ENCODE data around the gene MRPS31. TPM values are rescaled to one million over a fixed set of nuclear protein-coding genes. Genes with fewer than 3 reads are reported as not detected.

MRPS31 gene
- total and polyA plus RNA-seq, 7 experiments from 2014 or later: 15.8 to 63.1 (median 38.2) TPM

- H3K4me1 ChIP-seq (ENCODE audit: control insufficient read depth in 2 of 2, insufficient read depth in 2 of 2, low read length in 2 of 2): peaks cover 0 to 5% of the 10 kb centered on the region in 2 donors
- intact Hi-C loops (cut with micrococcal nuclease): no loop called here
- ATAC-seq (no peak), DNase-seq (no peak)
- peaks cover 0 to 52% (median 0%) of the 10 kb centered on the region in 3 experiments for H3K36me3 ChIP-seq (ENCODE audit: control insufficient read depth in 2 of 3, insufficient read depth in 3 of 3, low read length in 3 of 3)
- peaks cover 8 to 25% (median 15%) of the 10 kb centered on the region in 7 donors for H3K4me1 Mint-ChIP-seq
- peaks cover 6 to 46% (median 24%) of the 10 kb centered on the region in 5 donors for H3K36me3 Mint-ChIP-seq
- H3K9me3 ChIP-seq (ENCODE audit: control insufficient read depth in 2 of 3, low read length in 3 of 3): no peaks in the 10 kb centered on the region
- H3K27me3 ChIP-seq (ENCODE audit: control insufficient read depth in 2 of 2, insufficient read depth in 2 of 2, low read length in 2 of 2): no peaks in the 10 kb centered on the region
- ChIA-PET POLR2A (no interaction called here), CTCF (no interaction called here)
- no peaks in the 10 kb centered on the region for H3K27me3 Mint-ChIP-seq
- no peaks in the 10 kb centered on the region for H3K9me3 Mint-ChIP-seq
- H3K27ac Mint-ChIP-seq: peak overlapping the region in 4 of 9 donors; percentile 6 to 69 (median 23)
- no peak overlapping the region for H3K4me3 Mint-ChIP-seq
- no peak overlapping the region for H3K27ac ChIP-seq (ENCODE audit: low read depth, low read length)
- H3K4me3 ChIP-seq (ENCODE audit: low read length): no peak overlapping the region
These were observed 29.6 kb upstream of the MRPS31 start for GRCh38 chr13:40800559-40800958.

DNA sequence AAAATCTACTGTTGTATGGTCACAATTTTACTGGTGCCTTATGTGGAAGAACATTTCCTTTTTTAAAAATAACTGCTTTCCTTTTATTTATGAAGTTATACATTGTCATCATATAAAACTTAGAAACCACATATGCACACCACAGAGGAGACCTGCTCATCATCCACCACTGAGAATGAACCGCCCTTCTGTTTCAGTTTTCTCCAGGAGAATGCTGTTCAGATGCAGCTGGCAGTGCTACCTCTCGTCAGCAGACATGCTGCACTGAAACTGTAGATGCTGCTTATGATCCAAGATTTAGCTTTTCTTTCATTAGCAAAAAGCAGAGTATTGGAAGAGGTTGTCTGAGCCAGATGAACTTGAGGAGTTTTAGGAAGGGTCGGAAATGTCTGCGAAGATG is 28.5 kb upstream of the MRPS31 start:
- no peaks in the 10 kb centered on the region for H3K27me3 Mint-ChIP-seq
- CTCF ChIA-PET: interaction anchor here (0.7 to 1.0 kb wide), 2 partner anchors 83 to 193 kb away, joined by 3 read pairs; no protein-coding TSS in a partner anchor
- Histone ChIP-seq H3K9me3 (ENCODE audit: control insufficient read depth in 2 of 3, low read length in 3 of 3) (no peaks in the 10 kb centered on the region), H3K36me3 (ENCODE audit: control insufficient read depth in 2 of 3, insufficient read depth in 3 of 3, low read length in 3 of 3) (peaks cover 0 to 51% (median 0%) of the 10 kb centered on the region in 3 experiments), H3K4me1 (ENCODE audit: control insufficient read depth in 2 of 2, insufficient read depth in 2 of 2, low read length in 2 of 2) (peaks cover 0 to 5% of the 10 kb centered on the region in 2 donors), H3K27ac (ENCODE audit: low read depth, low read length) (no peak overlapping the region), H3K4me3 (ENCODE audit: low read length) (no peak overlapping the region), H3K27me3 (ENCODE audit: control insufficient read depth in 2 of 2, insufficient read depth in 2 of 2, low read length in 2 of 2) (no peaks in the 10 kb centered on the region)
- POLR2A ChIA-PET: no interaction called here
- H3K4me1 Mint-ChIP-seq: peaks cover 8 to 28% (median 15%) of the 10 kb centered on the region in 7 donors
- peak overlapping the region in 5 of 9 donors; percentile 38 to 92 (median 91) for H3K27ac Mint-ChIP-seq
- no peak for ATAC-seq
- intact Hi-C loops (cut with micrococcal nuclease): no loop called here
- peaks cover 6 to 47% (median 19%) of the 10 kb centered on the region in 5 donors for H3K36me3 Mint-ChIP-seq
- no peak for DNase-seq
- H3K9me3 Mint-ChIP-seq: no peaks in the 10 kb centered on the region
- peak overlapping the region in 3 of 10 donors; percentile 29 to 52 (median 50) for H3K4me3 Mint-ChIP-seq

- H3K27ac Mint-ChIP-seq: peak overlapping the region; percentile 53 to 95 (median 91)
- intact Hi-C loops (cut with micrococcal nuclease): no loop called here
- ChIA-PET POLR2A (interaction anchor here (0.7 to 1.6 kb wide), 4 partner anchors 9 to 127 kb away, joined by 4 to 6 read pairs (median 5); partner anchors contain the start of genes MRPS31 and SLC25A15), CTCF (interaction anchor here (1.0 to 1.2 kb wide), 2 partner anchors 123 to 667 kb away, joined by 3 read pairs; no protein-coding TSS in a partner anchor)
- no peaks in the 10 kb centered on the region for H3K9me3 ChIP-seq (ENCODE audit: control insufficient read depth in 2 of 3, low read length in 3 of 3)
- H3K4me3 Mint-ChIP-seq: peak overlapping the region; percentile 63 to 80 (median 74)
- H3K27me3 Mint-ChIP-seq: no peaks in the 10 kb centered on the region
- no peaks in the 10 kb centered on the region for H3K9me3 Mint-ChIP-seq
- H3K4me1 ChIP-seq (ENCODE audit: control insufficient read depth in 2 of 2, insufficient read depth in 2 of 2, low read length in 2 of 2): peaks cover 0 to 5% of the 10 kb centered on the region in 2 donors
- peaks cover 9 to 29% (median 15%) of the 10 kb centered on the region in 7 donors for H3K4me1 Mint-ChIP-seq
- no peaks in the 10 kb centered on the region for H3K27me3 ChIP-seq (ENCODE audit: control insufficient read depth in 2 of 2, insufficient read depth in 2 of 2, low read length in 2 of 2)
- H3K4me3 ChIP-seq (ENCODE audit: low read length): peak overlapping the region; percentile 21
- peaks cover 6 to 49% (median 17%) of the 10 kb centered on the region in 5 donors for H3K36me3 Mint-ChIP-seq
- peaks cover 0 to 55% (median 0%) of the 10 kb centered on the region in 3 experiments for H3K36me3 ChIP-seq (ENCODE audit: control insufficient read depth in 2 of 3, insufficient read depth in 3 of 3, low read length in 3 of 3)
- DNase-seq (peak in 4 of 9 donors; percentile 20 to 35 (median 29)), ATAC-seq (peak; percentile 71)
- H3K27ac ChIP-seq (ENCODE audit: low read depth, low read length): peak overlapping the region; percentile 59
These were observed 27.4 kb upstream of the MRPS31 start for GRCh38 chr13:40798380-40798779.

DNA sequence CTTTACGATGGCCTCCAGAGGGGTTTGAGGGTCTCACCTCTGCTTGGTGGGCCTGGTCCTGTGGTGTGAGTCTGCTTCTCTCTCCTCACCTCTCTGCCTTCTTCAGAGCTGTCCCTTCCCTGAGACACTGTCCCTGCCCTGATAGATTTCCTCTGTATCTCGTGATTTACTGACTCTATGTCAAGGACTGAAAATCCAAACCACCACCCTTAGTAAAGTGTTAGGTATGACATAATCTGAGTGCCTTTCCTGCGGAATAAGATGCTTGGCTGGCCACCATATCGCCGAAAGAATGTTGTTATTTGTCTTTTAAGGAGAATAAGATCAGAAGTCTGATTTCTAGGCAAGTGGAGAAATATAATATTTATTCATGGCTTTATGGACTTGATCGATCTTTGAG is 25.7 kb upstream of the MRPS31 start:
- Mint-ChIP-seq H3K27me3 (no peaks in the 10 kb centered on the region), H3K9me3 (no peaks in the 10 kb centered on the region), H3K4me1 (peaks cover 12 to 41% (median 21%) of the 10 kb centered on the region in 7 donors), H3K36me3 (peaks cover 5 to 43% (median 12%) of the 10 kb centered on the region in 5 donors), H3K27ac (peak overlapping the region in 6 of 9 donors; percentile 22 to 56 (median 42)), H3K4me3 (no peak overlapping the region)
- no peak for DNase-seq
- Histone ChIP-seq H3K36me3 (ENCODE audit: control insufficient read depth in 2 of 3, insufficient read depth in 3 of 3, low read length in 3 of 3) (peaks cover 0 to 47% (median 0%) of the 10 kb centered on the region in 3 experiments), H3K9me3 (ENCODE audit: control insufficient read depth in 2 of 3, low read length in 3 of 3) (no peaks in the 10 kb centered on the region), H3K4me3 (ENCODE audit: low read length) (no peak overlapping the region), H3K27ac (ENCODE audit: low read depth, low read length) (no peak overlapping the region), H3K27me3 (ENCODE audit: control insufficient read depth in 2 of 2, insufficient read depth in 2 of 2, low read length in 2 of 2) (no peaks in the 10 kb centered on the region), H3K4me1 (ENCODE audit: control insufficient read depth in 2 of 2, insufficient read depth in 2 of 2, low read length in 2 of 2) (peaks cover 0 to 5% of the 10 kb centered on the region in 2 donors)
- no peak for ATAC-seq
- POLR2A ChIA-PET: interaction anchor here (1.0 kb wide), 1 partner anchor 216 kb away, joined by 3 read pairs; no protein-coding TSS in a partner anchor
- CTCF ChIA-PET: no interaction called here
- intact Hi-C loops (cut with micrococcal nuclease): no loop called here

DNA sequence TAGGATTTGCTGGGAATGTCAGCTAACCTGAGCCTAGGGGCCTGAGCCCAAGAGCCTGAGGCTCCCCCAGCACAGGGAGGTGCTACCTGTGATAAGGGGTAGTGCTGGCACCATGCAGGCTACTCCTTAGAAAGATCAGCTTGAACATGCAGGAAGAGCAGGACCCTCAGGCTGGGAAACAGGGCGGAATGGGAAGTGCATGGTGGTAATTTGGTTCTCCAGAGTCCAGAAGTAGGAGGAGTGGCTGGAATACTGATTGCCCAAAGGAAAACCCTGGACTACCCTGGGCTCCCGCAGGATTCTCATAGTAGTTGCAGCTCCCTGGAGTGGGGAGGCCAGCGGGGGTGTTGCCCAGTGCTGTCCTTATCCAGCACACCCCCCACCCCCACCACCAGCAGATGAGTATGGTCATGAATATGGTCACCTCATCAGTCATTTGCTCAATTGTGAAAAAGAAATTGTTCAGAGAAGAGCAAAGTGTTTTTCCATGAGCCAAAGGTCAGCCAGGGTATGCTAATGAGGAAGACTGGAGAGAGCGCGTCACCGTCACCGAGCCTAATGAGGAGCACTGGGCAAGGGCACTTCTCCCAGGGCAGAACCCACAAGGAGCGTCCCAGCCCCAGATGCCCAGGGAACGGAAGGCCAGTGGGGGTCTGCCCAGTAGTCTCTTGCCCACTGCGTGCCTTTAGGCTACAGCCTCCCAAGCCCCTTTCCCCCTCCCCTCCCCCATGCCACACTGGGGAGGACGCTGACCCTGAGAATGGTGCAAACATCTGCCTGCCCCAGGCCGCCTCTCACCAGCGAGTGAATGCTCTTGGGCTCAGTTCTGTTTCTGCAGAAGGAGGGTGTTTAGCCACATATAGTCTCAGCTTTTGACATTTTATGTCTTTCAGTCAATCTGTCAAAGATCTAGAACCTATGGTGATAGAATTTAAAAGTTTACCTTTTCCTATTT is 23.7 kb upstream of the MRPS31 start:
- intact Hi-C loops (cut with micrococcal nuclease): no loop called here
- H3K4me3 Mint-ChIP-seq: no peak overlapping the region

DNA sequence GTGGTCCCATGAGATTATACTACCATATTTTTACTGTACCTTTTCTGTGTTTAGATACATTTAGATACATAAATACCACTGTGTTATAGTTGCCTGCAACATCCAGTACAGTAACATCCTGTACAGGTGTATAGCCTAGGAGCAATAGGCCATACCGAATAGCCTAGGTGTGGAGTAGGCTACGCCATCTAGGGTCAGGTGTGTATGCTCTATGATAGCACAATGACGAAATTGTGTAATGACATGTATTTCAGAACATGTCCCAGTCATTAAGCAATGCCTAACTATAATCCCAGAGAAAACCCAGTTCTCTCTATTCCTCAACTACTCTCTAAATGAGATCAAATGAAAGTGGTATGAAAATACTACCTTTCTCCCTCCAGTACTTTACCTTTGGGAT is 22.3 kb upstream of the MRPS31 start:
- H3K4me1 Mint-ChIP-seq: peaks cover 13 to 43% (median 23%) of the 10 kb centered on the region in 7 donors
- H3K4me3 Mint-ChIP-seq: no peak overlapping the region
- H3K9me3 Mint-ChIP-seq: no peaks in the 10 kb centered on the region
- ChIA-PET POLR2A (no interaction called here), CTCF (no interaction called here)
- H3K4me3 ChIP-seq (ENCODE audit: low read length): no peak overlapping the region
- ATAC-seq: no peak
- no peaks in the 10 kb centered on the region for H3K9me3 ChIP-seq (ENCODE audit: control insufficient read depth in 2 of 3, low read length in 3 of 3)
- H3K36me3 Mint-ChIP-seq: peaks cover 0 to 30% (median 0%) of the 10 kb centered on the region in 5 donors
- H3K27me3 Mint-ChIP-seq: no peaks in the 10 kb centered on the region
- no peaks in the 10 kb centered on the region for H3K27me3 ChIP-seq (ENCODE audit: control insufficient read depth in 2 of 2, insufficient read depth in 2 of 2, low read length in 2 of 2)
- H3K4me1 ChIP-seq (ENCODE audit: control insufficient read depth in 2 of 2, insufficient read depth in 2 of 2, low read length in 2 of 2): peaks cover 3 to 4% of the 10 kb centered on the region in 2 donors
- peaks cover 0 to 17% (median 0%) of the 10 kb centered on the region in 3 experiments for H3K36me3 ChIP-seq (ENCODE audit: control insufficient read depth in 2 of 3, insufficient read depth in 3 of 3, low read length in 3 of 3)
- intact Hi-C loops (cut with micrococcal nuclease): no loop called here
- H3K27ac Mint-ChIP-seq: peak overlapping the region in 2 of 9 donors; percentile 62 to 67
- DNase-seq: no peak
- no peak overlapping the region for H3K27ac ChIP-seq (ENCODE audit: low read depth, low read length)

More for the DNA sequence above, 23.7 kb upstream of the MRPS31 start:
- Mint-ChIP-seq H3K4me1 (peaks cover 15 to 49% (median 31%) of the 10 kb centered on the region in 7 donors), H3K27me3 (no peaks in the 10 kb centered on the region), H3K36me3 (peaks cover 0 to 38% (median 5%) of the 10 kb centered on the region in 5 donors), H3K27ac (peak overlapping the region in 1 of 9 donors; percentile 70), H3K9me3 (no peaks in the 10 kb centered on the region)
- Histone ChIP-seq H3K4me3 (ENCODE audit: low read length) (no peak overlapping the region), H3K27ac (ENCODE audit: low read depth, low read length) (no peak overlapping the region), H3K9me3 (ENCODE audit: control insufficient read depth in 2 of 3, low read length in 3 of 3) (no peaks in the 10 kb centered on the region), H3K27me3 (ENCODE audit: control insufficient read depth in 2 of 2, insufficient read depth in 2 of 2, low read length in 2 of 2) (no peaks in the 10 kb centered on the region), H3K36me3 (ENCODE audit: control insufficient read depth in 2 of 3, insufficient read depth in 3 of 3, low read length in 3 of 3) (peaks cover 0 to 30% (median 0%) of the 10 kb centered on the region in 3 experiments), H3K4me1 (ENCODE audit: control insufficient read depth in 2 of 2, insufficient read depth in 2 of 2, low read length in 2 of 2) (peaks cover 0 to 5% of the 10 kb centered on the region in 2 donors)
- ChIA-PET CTCF (no interaction called here), POLR2A (no interaction called here)
- no peak for DNase-seq
- no peak for ATAC-seq
